NCI-H1048 (cell line): ENCODE results near the gene MAPKAPK5.
"Not testable (repeated sequence)": the region's sequence is repeated elsewhere in the genome, so short reads cannot be mapped to it uniquely, and the experiment has no call there.

Experiments used
- DNase-seq: peaks from one replicate; lab custom pipeline; 2025; lab: John Stamatoyannopoulos, UW

MAPKAPK5 gene

DNA sequence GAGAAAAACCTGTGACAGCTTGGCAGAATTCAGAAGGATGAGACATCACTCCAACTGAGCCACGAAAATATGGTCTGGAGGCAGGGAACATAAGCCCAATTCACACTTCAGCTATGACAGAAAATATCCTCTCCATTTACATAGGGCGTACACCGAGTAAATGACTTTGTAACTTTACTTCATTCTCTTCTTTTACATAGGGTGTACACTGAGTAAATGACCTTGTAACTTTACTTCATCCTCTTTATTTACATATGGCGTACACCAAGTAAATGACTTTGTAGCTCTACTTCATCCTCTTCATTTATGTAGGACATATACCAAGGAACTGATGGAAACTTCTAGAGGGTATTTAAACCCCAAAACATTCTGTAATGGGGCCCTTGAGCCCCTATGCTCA lies 14.1 kb upstream of the MAPKAPK5 start:
- DNase-seq = no peak

DNA sequence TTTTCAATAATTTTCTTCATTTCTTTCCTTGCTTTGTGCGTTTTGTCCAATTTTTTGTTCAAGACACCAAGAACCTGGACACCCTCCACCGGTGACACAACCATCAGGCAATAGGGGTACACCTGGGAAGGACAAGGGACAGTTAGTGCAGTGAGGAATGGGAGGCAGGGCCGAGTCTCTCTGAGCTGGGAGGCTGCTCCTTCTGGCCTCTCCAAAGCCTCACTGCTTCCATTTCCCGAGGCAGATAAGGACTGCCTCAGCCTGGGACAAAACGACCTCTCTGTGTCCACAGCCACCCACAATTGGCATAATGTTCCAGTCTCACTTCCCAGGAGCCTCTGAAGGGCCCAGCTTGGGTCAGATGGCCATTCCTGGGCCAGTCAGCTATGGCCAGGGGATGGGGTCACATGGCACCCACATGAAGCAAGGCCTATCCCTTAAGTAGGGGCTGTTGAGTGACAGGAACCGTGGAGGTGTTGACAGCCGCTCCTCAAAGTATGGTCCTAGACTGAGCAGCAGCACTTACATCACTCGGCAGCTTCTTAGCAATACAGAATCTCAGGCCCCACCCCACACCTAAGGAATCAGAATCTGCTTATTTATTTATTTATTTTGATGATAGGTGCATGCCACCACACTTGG lies 13.6 kb upstream of the MAPKAPK5 start:
- no peak for DNase-seq

DNA sequence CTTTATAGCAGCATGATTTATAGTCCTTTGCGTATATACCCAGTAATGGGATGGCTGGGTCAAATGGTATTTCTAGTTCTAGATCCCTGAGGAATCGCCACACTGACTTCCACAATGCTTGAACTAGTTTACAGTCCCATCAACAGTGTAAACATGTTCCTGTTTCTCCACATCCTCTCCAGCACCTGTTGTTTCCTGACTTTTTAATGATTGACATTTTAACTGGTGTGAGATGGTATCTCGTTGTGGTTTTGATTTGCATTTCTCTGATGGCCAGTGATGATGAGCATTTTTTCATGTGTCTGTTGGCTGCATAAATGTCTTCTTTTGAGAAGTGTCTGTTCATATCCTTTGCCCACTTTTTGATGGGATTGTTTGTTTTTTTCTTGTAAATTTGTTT lies 12.4 kb upstream of the MAPKAPK5 start:
- not testable (repeated sequence) for DNase-seq

GRCh38 chr12:111834740-111835386 lies 7.2 kb upstream of the MAPKAPK5 start:
- not testable (repeated sequence) for DNase-seq

GRCh38 chr12:111835531-111836181 lies 6.4 kb upstream of the MAPKAPK5 start:
- not testable (repeated sequence) for DNase-seq

DNA sequence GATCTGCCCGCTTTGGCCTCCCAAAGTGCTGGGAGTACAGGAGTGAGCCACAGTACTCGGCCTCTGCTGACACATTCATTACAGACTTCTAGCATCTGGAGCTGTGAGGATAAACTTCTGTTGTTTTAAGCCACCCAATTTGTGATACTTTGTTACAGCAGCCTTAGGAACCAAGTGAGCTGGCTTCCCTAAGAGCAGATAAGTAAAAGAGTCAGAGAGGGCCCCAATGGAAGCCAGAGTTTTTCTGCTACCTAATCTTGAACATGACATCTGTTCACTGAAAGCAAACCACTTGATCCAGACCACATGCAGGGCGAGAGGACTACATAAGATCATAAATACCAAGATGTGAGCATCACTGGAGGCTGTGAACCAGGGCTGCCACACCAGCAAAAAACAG lies 3.7 kb upstream of the MAPKAPK5 start:
- DNase-seq = no peak

GRCh38 chr12:111840807-111841206 lies 1.2 kb upstream of the MAPKAPK5 start:
- no peak for DNase-seq

- DNase-seq = no peak
Observed at GRCh38 chr12:111841236-111841749, 735 bp upstream of the MAPKAPK5 start.

- no peak for DNase-seq
Observed at GRCh38 chr12:111842556-111843396, 748 bp downstream of the MAPKAPK5 start.

- no peak for DNase-seq
Observed at GRCh38 chr12:111846016-111846415, 4.0 kb downstream of the MAPKAPK5 start.

DNA sequence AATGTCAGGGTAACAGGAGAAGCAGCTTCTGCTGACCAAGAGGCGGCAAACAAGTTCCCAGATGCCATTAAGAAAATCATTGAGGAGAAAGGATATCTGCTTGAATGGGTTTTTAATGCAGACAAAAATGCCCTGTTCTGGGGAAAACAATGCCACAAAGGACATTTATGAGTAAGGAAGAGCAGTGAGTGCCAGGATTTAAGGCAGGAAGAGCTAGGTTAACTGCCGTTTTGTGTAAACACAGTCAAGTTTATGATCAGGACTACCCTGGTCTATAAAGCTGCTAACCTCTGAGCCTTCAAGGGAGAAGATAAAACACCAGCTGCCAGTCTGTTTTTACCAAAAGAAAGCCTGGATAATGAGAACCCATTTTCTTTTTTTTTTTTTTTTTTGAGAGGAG lies 8.5 kb downstream of the MAPKAPK5 start:
- DNase-seq = no peak

DNA sequence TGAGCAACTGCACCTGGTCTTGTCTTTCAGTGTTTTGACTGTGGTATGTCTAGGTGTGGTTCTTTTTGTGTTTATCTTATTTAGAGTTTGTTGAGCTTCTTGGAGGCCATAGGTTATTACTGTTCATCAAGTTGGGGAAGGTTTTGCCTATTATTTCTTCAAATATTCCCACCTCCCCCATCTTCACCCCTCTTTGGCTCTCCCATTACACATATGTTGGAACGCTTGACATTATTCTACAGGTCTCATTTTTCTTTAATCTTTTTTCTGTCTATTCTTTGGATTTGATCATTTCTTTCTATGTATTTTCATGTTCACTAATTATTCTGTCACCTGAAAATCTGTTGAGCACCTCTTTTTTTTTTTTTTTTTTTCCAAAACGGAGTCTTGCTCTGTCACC lies 16.2 kb downstream of the MAPKAPK5 start:
- no peak for DNase-seq

GRCh38 chr12:111858778-111859177 lies 16.8 kb downstream of the MAPKAPK5 start:
- no peak for DNase-seq

DNA sequence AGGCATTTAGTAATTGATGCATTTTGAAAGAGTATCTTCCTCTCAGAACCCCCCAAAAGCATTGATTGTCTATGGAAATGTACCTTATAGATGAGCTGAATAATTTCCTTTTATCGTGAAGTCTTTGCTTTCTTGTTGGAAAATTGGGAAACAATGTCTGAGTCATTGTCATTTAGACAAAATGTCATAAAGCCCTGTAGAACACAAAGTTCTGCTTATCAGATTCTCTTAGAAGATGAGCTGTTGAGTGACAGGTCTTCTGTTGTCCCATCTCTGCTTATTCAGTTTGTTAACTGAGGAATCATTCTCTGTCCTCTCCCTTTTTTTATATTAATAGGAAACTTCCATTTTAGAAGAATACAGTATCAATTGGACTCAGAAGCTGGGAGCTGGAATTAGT lies 22.9 kb downstream of the MAPKAPK5 start:
- DNase-seq = no peak

- no peak for DNase-seq
Observed at GRCh38 chr12:111867531-111867930, 25.5 kb downstream of the MAPKAPK5 start.

- no peak for DNase-seq
Observed at GRCh38 chr12:111868676-111869588, 26.9 kb downstream of the MAPKAPK5 start.

GRCh38 chr12:111869671-111870070 lies 27.6 kb downstream of the MAPKAPK5 start:
- DNase-seq = no peak

DNA sequence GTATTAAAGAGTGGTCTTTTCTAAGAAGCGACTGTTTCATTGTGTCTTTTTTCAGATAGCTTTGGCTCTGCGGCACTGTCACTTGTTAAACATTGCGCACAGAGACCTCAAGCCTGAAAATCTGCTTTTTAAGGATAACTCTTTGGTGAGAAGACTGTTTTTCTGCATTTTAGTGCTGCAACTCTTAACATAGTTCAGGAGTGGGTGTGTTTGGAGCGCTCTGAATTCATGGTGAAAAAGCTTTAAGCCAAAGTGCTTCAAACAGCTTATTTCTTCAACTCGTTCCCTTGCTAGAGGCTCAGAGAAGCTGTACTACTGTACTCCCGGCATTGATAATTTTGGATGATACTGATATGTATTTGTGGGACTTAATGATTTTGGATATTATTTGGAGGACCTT lies 28.2 kb downstream of the MAPKAPK5 start:
- no peak for DNase-seq

- DNase-seq = no peak
Observed at GRCh38 chr12:111870706-111871105, 28.7 kb downstream of the MAPKAPK5 start.

GRCh38 chr12:111873113-111873512 lies 31.1 kb downstream of the MAPKAPK5 start:
- no peak for DNase-seq

DNA sequence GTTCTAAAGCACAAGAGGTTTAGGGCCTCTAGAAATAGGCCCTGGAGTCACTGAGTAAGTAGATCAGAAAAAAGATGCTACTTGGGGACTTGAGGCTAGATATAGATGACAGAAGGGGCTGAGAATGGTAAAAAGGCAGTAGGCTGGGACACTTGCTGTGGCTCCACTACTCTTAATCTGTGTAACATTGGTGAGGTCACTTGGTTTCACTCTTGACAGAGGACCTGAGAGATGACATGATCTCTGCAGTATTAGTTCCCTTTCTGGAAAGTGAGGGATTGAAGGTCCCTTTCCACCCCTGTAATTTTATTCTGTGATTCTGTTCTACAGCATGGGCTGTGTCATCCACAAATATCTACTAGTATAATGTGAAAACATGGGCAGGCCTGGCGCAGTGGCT lies 39.7 kb downstream of the MAPKAPK5 start:
- DNase-seq = no peak
